Rectal smooth muscle tissue (tissue), 1 donor: ENCODE data around the gene PNLIPRP2.

ENCODE experiments used
- H3K27ac ChIP-seq: one replicate; pipeline ENCODE4 v1.7.0; 2013; ENCODE audit warnings: low read depth, low read length, inconsistent platforms
- H3K27me3 ChIP-seq: one replicate; pipeline ENCODE4 v1.7.0; 2013; ENCODE audit warnings: low read length; ENCODE audit not compliant: control insufficient read depth, insufficient read depth
- H3K36me3 ChIP-seq: one replicate; pipeline ENCODE4 v1.7.0; 2013; ENCODE audit warnings: low read length; ENCODE audit not compliant: control insufficient read depth, insufficient read depth
- H3K4me1 ChIP-seq: one replicate; pipeline ENCODE4 v1.7.0; 2013; ENCODE audit warnings: low read length; ENCODE audit not compliant: control insufficient read depth, insufficient read depth
- H3K4me3 ChIP-seq: one replicate; pipeline ENCODE4 v1.7.0; 2013; ENCODE audit warnings: low read length
- H3K9ac ChIP-seq: one replicate; pipeline ENCODE4 v1.7.0; 2013; ENCODE audit warnings: low read length

Gene PNLIPRP2

DNA sequence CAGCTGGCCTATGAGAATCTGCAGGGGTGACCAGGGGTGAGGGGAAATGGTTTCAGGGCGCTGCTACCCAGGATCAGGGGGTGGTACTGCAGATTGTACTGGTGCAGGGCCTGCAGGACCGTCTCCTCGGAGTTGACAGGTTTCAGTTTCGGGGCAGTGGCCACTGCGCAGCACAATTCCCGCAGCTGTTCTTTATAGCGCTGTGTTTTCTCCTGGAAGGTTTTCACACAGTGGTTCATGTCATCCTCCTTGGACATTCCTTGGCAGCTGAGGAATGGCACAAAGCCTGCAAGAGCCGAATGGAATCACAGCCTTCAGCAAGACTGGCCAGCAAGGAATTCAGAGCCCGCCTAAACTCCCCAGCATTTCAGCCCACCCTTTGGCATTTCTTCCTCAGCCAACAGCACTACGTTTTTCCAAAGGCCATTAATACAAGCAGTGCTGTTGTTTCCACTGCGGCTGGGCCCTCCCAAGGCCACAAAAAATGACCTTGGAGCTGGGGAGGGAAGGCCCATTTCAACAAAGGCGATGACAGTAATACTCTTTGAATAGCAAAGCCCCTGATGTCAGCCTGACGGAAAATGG is 44.9 kb downstream of the PNLIPRP2 start:
- Histone ChIP-seq H3K9ac (no peak overlapping the region), H3K4me1 (no peaks in the 10 kb centered on the region), H3K4me3 (peak overlapping the region; percentile 32), H3K36me3 (no peaks in the 10 kb centered on the region), H3K27ac (peak overlapping the region; percentile 27), H3K27me3 (no peaks in the 10 kb centered on the region)

DNA sequence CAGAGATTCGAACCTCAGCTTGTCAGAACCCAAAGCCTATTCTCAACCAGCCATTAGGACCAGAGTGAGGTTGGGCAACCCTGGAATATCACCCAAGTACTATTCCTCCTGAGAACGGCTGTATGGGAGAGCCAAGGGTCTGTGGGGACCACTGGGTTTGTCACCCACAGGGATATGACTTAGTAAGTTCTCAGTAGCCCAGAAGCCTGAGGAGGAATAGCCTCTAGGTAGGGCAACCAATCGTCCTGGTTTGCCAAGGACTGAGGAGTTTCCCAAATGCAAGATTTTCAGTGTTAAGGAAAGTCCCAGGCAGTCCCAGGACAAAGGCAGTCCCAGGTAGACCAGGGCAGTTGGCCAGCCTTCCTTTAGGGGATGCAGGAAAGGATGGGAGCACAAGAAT is 46.7 kb downstream of the PNLIPRP2 start:
- Histone ChIP-seq H3K4me3 (no peak overlapping the region), H3K4me1 (no peaks in the 10 kb centered on the region), H3K9ac (no peak overlapping the region), H3K36me3 (no peaks in the 10 kb centered on the region), H3K27ac (no peak overlapping the region), H3K27me3 (no peaks in the 10 kb centered on the region)

DNA sequence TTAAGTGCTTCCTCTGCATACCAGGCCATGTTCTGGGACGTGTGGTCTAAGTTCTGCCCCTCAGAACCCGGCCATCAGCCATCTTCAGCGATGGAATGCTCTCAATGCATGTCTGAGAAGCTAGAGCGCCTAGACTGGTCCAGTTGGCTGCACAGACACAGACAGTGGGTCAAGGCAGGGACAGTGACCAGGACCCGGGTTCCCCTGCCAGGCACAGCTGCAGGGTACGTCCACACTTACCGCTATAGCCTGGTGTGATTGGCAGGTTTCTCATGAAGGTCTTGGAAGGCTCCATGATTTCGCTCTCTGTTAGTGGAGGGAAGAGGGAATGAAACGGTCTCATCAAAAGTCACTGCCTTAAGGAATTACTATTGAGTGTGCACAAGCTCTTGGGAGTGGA is 47.3 kb downstream of the PNLIPRP2 start:
- no peaks in the 10 kb centered on the region for H3K4me1 ChIP-seq
- H3K9ac ChIP-seq: no peak overlapping the region
- H3K36me3 ChIP-seq: no peaks in the 10 kb centered on the region
- no peak overlapping the region for H3K4me3 ChIP-seq
- no peak overlapping the region for H3K27ac ChIP-seq
- no peaks in the 10 kb centered on the region for H3K27me3 ChIP-seq

DNA sequence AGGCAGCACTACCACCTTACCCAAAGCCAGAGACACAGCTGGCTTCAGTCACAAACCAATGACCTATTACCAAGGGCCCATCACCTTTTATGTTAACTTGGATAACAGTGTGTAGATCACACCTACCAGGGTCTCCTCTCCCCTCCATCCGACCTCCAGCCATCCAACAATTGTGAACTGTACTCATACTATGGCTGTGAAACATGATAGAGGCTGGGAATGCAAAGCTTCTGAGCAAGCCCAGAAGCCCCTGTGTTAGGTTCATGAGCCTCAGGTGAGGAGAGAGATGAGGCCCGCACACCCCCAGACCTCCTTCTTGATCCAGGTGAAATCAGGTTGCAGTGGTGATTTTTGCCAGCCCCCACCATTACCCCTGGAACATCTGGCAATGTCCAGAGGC is 47.7 kb downstream of the PNLIPRP2 start:
- H3K9ac ChIP-seq: no peak overlapping the region
- no peaks in the 10 kb centered on the region for H3K4me1 ChIP-seq
- H3K27ac ChIP-seq: no peak overlapping the region
- no peaks in the 10 kb centered on the region for H3K27me3 ChIP-seq
- no peaks in the 10 kb centered on the region for H3K36me3 ChIP-seq
- H3K4me3 ChIP-seq: no peak overlapping the region

DNA sequence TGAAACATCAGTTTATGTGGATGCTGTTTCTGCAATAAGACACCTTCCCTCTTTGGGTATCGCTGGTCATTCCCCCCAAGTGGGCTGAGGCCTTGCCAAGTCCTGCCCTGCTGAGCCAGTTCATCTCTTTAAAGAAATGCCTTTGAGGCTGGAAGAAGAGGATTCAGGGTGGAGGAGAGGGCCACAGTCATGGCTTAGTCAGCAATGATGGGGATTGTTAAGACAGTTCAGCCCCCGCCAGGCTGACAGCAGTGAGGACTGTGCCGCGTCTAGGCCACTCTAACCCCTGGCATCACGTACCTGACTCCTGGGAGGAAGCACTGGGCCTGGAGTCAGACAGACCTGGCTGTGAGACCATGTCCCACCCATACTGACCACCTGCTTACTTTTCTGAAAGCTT is 48.3 kb downstream of the PNLIPRP2 start:
- no peak overlapping the region for H3K9ac ChIP-seq
- H3K27me3 ChIP-seq: no peaks in the 10 kb centered on the region
- no peaks in the 10 kb centered on the region for H3K36me3 ChIP-seq
- no peaks in the 10 kb centered on the region for H3K4me1 ChIP-seq
- H3K4me3 ChIP-seq: no peak overlapping the region
- H3K27ac ChIP-seq: no peak overlapping the region

DNA sequence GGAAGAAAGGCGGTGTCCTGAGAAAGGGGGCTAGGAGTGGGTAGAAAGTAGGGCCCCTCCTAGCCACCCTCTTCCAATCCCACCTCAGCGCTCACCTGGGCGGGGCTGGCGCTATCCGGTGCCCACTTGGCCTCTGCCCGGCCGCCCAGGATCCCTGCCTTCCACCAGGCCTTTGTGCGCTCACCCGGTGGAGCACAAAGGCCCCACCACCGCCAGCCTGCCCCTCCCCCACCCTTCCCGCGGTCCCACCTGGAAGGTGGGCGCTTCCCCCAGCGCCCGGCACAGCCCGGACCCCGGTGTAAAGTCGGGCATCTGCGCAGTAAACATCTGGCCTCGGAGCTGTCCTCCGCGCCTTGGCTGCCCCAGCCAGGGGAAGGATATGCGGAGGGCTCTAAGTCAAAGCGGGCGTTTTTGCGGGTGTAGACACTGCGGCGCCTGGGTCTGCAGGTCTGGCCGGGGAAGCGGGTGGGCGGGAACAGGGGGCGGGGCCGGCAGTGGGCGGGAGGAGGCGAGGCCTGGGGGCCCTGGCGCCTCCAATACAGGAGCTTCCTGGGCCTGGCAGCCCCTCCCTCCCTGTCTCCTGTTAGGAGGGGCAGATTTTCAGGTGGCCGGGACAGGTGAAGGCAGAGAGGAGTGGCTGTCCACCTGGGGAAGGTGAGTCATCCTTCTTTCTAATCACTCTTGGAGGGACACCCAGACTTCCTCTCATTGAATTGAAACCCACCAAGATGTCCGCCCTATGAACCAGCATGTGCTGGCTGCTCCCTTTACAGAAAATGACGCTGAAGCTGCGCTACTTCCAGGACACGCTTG is 49.3 kb downstream of the PNLIPRP2 start:
- no peak overlapping the region for H3K9ac ChIP-seq
- no peak overlapping the region for H3K27ac ChIP-seq
- H3K36me3 ChIP-seq: no peaks in the 10 kb centered on the region
- H3K4me3 ChIP-seq: no peak overlapping the region
- H3K27me3 ChIP-seq: no peaks in the 10 kb centered on the region
- no peaks in the 10 kb centered on the region for H3K4me1 ChIP-seq

DNA sequence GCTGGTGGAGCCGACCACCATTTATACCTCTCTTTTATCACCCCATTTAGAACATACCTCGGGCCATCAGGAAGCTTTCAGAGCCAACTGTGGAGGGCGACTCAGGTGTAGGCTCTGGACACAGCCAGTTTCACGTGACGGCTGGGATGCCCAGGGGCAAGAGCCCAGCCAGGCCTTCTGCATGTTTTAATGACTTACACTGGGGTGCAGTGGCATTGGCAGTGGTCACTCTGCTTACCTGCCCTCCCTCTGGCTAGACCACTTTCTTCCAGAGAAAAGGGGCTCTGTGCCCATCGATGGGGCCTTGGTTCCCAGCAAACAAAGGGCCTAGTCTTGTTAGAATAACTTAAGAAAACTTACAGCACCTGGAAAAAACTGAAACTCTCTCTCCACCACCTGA is 50.0 kb downstream of the PNLIPRP2 start:
- H3K27ac ChIP-seq: no peak overlapping the region
- no peaks in the 10 kb centered on the region for H3K27me3 ChIP-seq
- H3K4me1 ChIP-seq: no peaks in the 10 kb centered on the region
- no peaks in the 10 kb centered on the region for H3K36me3 ChIP-seq
- H3K4me3 ChIP-seq: no peak overlapping the region
- no peak overlapping the region for H3K9ac ChIP-seq

DNA sequence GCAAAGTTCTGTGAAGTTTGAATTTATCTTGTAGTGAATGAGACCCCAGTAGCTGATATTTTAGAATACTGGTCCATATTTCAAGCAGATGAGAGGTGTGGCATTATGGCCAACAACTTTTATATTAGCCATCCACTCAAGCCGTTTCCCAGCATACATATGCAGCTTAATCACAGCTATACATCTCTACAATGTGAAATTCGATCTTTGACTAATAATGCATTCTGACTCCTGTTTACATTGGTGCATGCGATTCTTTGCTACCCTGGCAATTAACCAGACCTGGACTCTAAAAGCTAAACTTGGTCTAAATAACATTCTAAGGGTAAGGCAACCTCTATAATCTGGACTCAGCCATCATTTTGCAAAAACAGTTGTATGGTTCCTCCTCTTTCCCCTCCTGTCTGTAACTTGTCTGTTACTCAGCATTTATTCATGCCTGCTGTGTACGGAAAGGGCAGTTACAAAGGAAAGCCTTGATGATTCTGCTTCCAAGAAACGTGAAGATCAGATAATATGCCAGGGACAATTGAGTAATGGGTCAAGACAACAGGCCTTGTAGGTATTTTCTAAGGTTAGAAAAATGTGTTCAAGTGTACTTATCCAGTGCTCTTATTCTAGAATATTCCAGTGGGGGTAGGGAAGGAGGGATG is 50.6 kb downstream of the PNLIPRP2 start:
- no peaks in the 10 kb centered on the region for H3K36me3 ChIP-seq
- H3K9ac ChIP-seq: no peak overlapping the region
- H3K27me3 ChIP-seq: no peaks in the 10 kb centered on the region
- no peak overlapping the region for H3K27ac ChIP-seq
- H3K4me3 ChIP-seq: no peak overlapping the region
- H3K4me1 ChIP-seq: no peaks in the 10 kb centered on the region

DNA sequence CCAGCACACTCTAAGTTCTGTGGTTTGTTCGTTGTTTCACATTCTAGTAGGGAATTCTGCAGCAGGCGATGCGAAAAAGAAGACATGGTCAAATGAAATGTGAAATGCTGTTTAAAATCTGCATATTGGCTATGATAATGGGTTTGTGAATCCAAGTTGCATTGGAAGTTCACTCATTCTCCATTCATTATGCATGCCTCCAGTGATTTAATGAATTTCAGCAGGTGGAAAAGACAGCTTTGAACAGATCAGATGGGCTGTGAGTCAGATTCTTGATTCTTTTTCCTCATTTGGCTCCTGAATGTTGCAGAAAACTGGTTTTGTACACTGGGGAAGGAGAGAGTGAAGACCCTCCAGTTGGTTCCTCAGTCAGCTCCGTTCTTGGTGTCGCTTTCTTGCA is 52.1 kb downstream of the PNLIPRP2 start:
- no peak overlapping the region for H3K9ac ChIP-seq
- no peaks in the 10 kb centered on the region for H3K27me3 ChIP-seq
- no peaks in the 10 kb centered on the region for H3K36me3 ChIP-seq
- H3K4me3 ChIP-seq: no peak overlapping the region
- no peak overlapping the region for H3K27ac ChIP-seq
- no peaks in the 10 kb centered on the region for H3K4me1 ChIP-seq

DNA sequence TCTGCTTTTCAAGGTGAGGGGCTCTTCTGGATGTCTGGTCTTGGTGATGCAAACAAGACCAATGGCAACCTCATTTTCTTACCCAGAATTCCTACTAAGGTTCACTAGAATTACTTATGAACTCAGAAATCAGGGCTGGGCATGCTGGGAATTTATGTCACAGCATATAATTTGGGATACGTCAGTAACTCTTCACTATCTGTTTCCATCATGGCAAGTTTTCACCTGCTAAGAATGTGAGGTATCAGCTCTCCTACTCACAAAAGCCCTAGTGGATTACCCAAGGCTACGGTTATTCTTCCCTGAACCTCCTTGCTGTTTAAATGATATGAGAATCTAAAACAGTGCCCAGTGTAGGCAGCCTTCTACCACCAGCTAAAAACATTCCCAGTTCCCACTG is 53.1 kb downstream of the PNLIPRP2 start:
- Histone ChIP-seq H3K4me3 (no peak overlapping the region), H3K36me3 (no peaks in the 10 kb centered on the region), H3K9ac (no peak overlapping the region), H3K4me1 (no peaks in the 10 kb centered on the region), H3K27ac (no peak overlapping the region), H3K27me3 (no peaks in the 10 kb centered on the region)

DNA sequence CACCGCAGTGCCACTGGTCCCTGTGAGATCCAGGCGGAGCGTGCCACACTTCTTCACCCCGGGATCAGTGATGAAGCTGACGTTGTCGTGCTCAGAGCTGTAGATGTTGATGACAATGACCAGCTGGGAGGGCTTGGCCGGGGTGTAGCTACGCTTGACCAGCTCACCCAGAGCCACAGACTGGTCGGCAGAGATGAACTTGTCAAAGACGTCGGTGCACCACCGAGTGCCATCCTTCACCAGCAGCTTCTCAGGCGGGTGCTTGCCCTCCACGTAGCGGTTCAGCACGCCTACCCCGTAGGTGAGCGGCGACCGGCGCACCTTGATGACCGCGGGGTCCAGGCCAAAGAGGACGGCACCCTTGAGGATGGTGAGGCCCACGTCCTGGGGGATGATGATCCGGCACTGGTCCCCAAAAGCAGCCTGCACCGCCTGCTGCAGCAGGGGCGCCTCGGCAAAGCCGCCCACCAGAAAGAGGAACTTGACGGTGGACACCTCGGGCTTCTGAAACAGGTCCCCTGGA is 54.2 kb downstream of the PNLIPRP2 start:
- H3K4me3 ChIP-seq: no peak overlapping the region
- H3K27ac ChIP-seq: no peak overlapping the region
- no peaks in the 10 kb centered on the region for H3K4me1 ChIP-seq
- H3K27me3 ChIP-seq: no peaks in the 10 kb centered on the region
- no peaks in the 10 kb centered on the region for H3K36me3 ChIP-seq
- H3K9ac ChIP-seq: no peak overlapping the region

DNA sequence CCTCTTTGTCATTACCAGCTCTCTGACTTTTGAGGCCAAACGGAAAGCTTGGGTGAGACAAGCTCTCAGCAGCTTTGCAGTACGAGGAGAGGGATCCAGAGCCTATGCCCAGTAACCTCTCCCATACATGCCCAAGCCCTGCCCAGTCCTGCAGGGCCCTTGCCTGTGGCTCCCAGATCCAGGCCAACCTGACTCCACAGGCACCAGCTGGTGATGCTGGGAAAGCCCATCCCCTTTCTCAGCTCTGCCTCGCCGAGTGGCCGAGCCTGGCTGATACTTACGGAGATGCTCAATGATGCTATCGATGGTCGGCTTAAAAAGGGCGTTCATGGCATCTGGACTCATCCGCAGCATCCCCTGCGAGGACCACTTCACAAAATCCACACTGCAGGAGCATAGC is 55.4 kb downstream of the PNLIPRP2 start:
- H3K9ac ChIP-seq: no peak overlapping the region
- H3K36me3 ChIP-seq: no peaks in the 10 kb centered on the region

More for the DNA sequence above, 55.4 kb downstream of the PNLIPRP2 start:
- Histone ChIP-seq H3K4me1 (no peaks in the 10 kb centered on the region), H3K27me3 (no peaks in the 10 kb centered on the region), H3K4me3 (no peak overlapping the region), H3K27ac (no peak overlapping the region)
